H1 (cell line): Measurements from ENCODE around the gene ARHGEF28. TPM values are rescaled to one million over a fixed set of nuclear protein-coding genes. Genes with fewer than 3 reads are reported as not detected.

ENCODE experiments used
- CTCF ChIA-PET: fragments of 300-600 bp; sonication (Branson Sonifier 250); formaldehyde crosslinking; loops from one replicate; lab custom pipeline; 2021; ENCODE audit not compliant: partially characterized antibody; lab: Charles Lee
- POLR2A ChIA-PET: fragments of 300-600 bp; sonication (Branson Sonifier 250); formaldehyde crosslinking; loops from one replicate; lab custom pipeline; 2021; ENCODE audit warnings: inconsistent platforms; ENCODE audit not compliant: partially characterized antibody; lab: Charles Lee
- DNase-seq, 2 experiments: peaks; one replicate each; pipeline versions ENCODE4 v3.0.0 to v3.0.0-alpha.2; 2010 to 2022; ENCODE audit warnings: low spot score in 2 of 2, low read depth in 1 of 2, mixed read lengths in 1 of 2
- FAIRE-seq: peaks from 2 replicates; lab custom pipeline; 2011; peaks lifted over from hg19 to GRCh38; lab: Jason Lieb, UNC
- H2AFZ ChIP-seq: 2 replicates; pipeline ENCODE4 v1.8.1; 2012; ENCODE audit warnings: low read length, inconsistent platforms
- H2AK5ac ChIP-seq: 2 replicates; pipeline ENCODE4 v1.6.1; 2013; ENCODE audit warnings: low read depth, low read length
- H2BK120ac ChIP-seq: replicated peaks from 2 replicates; pipeline ENCODE3; 2013; ENCODE audit warnings: low read depth, low read length, inconsistent platforms
- H2BK12ac ChIP-seq: 2 replicates; pipeline ENCODE4 v1.6.1; 2013; ENCODE audit warnings: low read depth, low read length
- H2BK15ac ChIP-seq: 2 replicates; pipeline ENCODE4 v1.6.1; 2013; ENCODE audit warnings: low read length
- H2BK20ac ChIP-seq: 2 replicates; pipeline ENCODE4 v1.6.1; 2013; ENCODE audit warnings: low read length
- H2BK5ac ChIP-seq: 2 replicates; pipeline ENCODE4 v1.6.1; 2013; ENCODE audit warnings: low read depth, low read length
- H3K14ac ChIP-seq: 2 replicates; pipeline ENCODE4 v1.6.1; 2013; ENCODE audit warnings: inconsistent platforms; ENCODE audit not compliant: insufficient read length
- H3K18ac ChIP-seq: 2 replicates; pipeline ENCODE4 v1.6.1; 2013; ENCODE audit warnings: low read length; ENCODE audit errors: extremely low read depth
- H3K23ac ChIP-seq: 2 replicates; pipeline ENCODE4 v1.6.1; 2013; ENCODE audit warnings: inconsistent platforms; ENCODE audit not compliant: insufficient read length
- H3K23me2 ChIP-seq: 2 replicates; pipeline ENCODE4 v1.6.1; 2013; ENCODE audit warnings: low read depth, low read length
- H3K27ac ChIP-seq: 2 replicates; pipeline ENCODE4 v1.6.1; 2011; ENCODE audit warnings: low read depth, low read length, inconsistent platforms
- H3K27me3 ChIP-seq, 4 experiments: replicated peaks in 1 of 4; 1 replicate in 1 of 4; 2 replicates in 3 of 4; pipeline versions ENCODE4 v1.6.1 to v1.8.1; 2011 to 2013; ENCODE audit warnings: low read length in 3 of 4, mild to moderate bottlenecking in 3 of 4, inconsistent platforms in 2 of 4, mixed read lengths in 2 of 4, moderate library complexity in 1 of 4; ENCODE audit not compliant: control insufficient read depth in 3 of 4, insufficient read depth in 3 of 4; ENCODE audit errors: extremely low read depth in 1 of 4
- H3K36me3 ChIP-seq, 4 experiments: 2 replicates each; pipeline versions ENCODE4 v1.6.1 to v1.8.1; 2011 to 2013; ENCODE audit warnings: mild to moderate bottlenecking in 4 of 4, low read length in 3 of 4, moderate library complexity in 2 of 4, control low read depth in 1 of 4, inconsistent platforms in 1 of 4; ENCODE audit not compliant: insufficient read depth in 4 of 4, control insufficient read depth in 2 of 4
- H3K4ac ChIP-seq: replicated peaks from 2 replicates; pipeline ENCODE3; 2013; ENCODE audit warnings: low read length, low read depth, mixed read lengths, inconsistent platforms; ENCODE audit not compliant: insufficient read length
- H3K4me1 ChIP-seq, 4 experiments: replicated peaks in 1 of 4; 1 replicate in 1 of 4; 2 replicates in 3 of 4; pipeline versions ENCODE4 v1.6.1 to v1.8.1; 2011 to 2013; ENCODE audit warnings: low read length in 3 of 4, inconsistent platforms in 2 of 4, mixed read lengths in 1 of 4; ENCODE audit not compliant: insufficient read depth in 4 of 4, control insufficient read depth in 3 of 4
- H3K4me2 ChIP-seq, 2 experiments: 2 replicates each; pipeline versions ENCODE4 v1.6.1 to v1.8.1; 2011 to 2013; ENCODE audit warnings: low read depth in 2 of 2, low read length in 2 of 2, control low read depth in 1 of 2, inconsistent platforms in 1 of 2, mild to moderate bottlenecking in 1 of 2; ENCODE audit not compliant: insufficient read depth in 1 of 2
- H3K4me3 ChIP-seq, 4 experiments: fragments of 200-600, 300-600 bp in 1 of 4; sonication (generic), shearing (Covaris generic), sonication (Bioruptor Twin) in 1 of 4; 2 replicates each; pipeline versions ENCODE4 v1.5.1 to v1.8.1; 2011 to 2016; ENCODE audit warnings: low read length in 4 of 4, low read depth in 3 of 4, control low read depth in 2 of 4, inconsistent platforms in 2 of 4, mild to moderate bottlenecking in 2 of 4, mixed read lengths in 1 of 4, moderate library complexity in 1 of 4; ENCODE audit not compliant: insufficient read depth in 2 of 4; ENCODE audit errors: extremely low read depth in 1 of 4
- H3K56ac ChIP-seq: replicated peaks from 2 replicates; pipeline ENCODE3; 2013; ENCODE audit warnings: low read depth, mild to moderate bottlenecking, mixed read lengths, low read length, inconsistent platforms; ENCODE audit not compliant: insufficient read length
- H3K79me1 ChIP-seq: 2 replicates; pipeline ENCODE4 v1.6.1; 2013; ENCODE audit warnings: low read depth, low read length, control low read depth
- H3K79me2 ChIP-seq, 2 experiments: 2 replicates each; pipeline versions ENCODE4 v1.6.1 to v1.8.1; 2012 to 2013; ENCODE audit warnings: low read length in 2 of 2, mild to moderate bottlenecking in 2 of 2, inconsistent platforms in 1 of 2; ENCODE audit not compliant: insufficient read depth in 2 of 2, control insufficient read depth in 1 of 2
- H3K9ac ChIP-seq, 4 experiments: replicated peaks in 1 of 4; 1 replicate in 1 of 4; 2 replicates in 3 of 4; pipeline versions ENCODE4 v1.6.1 to v1.8.1; 2011 to 2013; ENCODE audit warnings: low read depth in 3 of 4, low read length in 3 of 4, control low read depth in 2 of 4, mild to moderate bottlenecking in 2 of 4, moderate library complexity in 2 of 4, inconsistent platforms in 1 of 4; ENCODE audit errors: extremely low read depth in 1 of 4
- H3K9me3 ChIP-seq, 2 experiments: 2 replicates each; pipeline versions ENCODE4 v1.6.1 to v1.8.1; 2012 to 2013; ENCODE audit warnings: mild to moderate bottlenecking in 2 of 2, moderate library complexity in 2 of 2, control low read depth in 1 of 2, inconsistent platforms in 1 of 2, low read depth in 1 of 2, low read length in 1 of 2, mixed read lengths in 1 of 2; ENCODE audit not compliant: insufficient read depth in 2 of 2
- H4K20me1 ChIP-seq, 2 experiments: replicated peaks in 1 of 2; 2 replicates each; pipeline versions ENCODE3 to v1.8.1; 2011 to 2013; ENCODE audit warnings: inconsistent platforms in 2 of 2, low read length in 2 of 2, mild to moderate bottlenecking in 1 of 2; ENCODE audit not compliant: insufficient read depth in 2 of 2, control insufficient read depth in 1 of 2
- H4K5ac ChIP-seq: 2 replicates; pipeline ENCODE4 v1.6.1; 2013; ENCODE audit warnings: low read length, low read depth, mixed read lengths, inconsistent platforms; ENCODE audit not compliant: insufficient read length
- H4K8ac ChIP-seq: 2 replicates; pipeline ENCODE4 v1.8.0; 2013; ENCODE audit warnings: mild to moderate bottlenecking, moderate library complexity, low read length, inconsistent platforms; ENCODE audit not compliant: insufficient read depth; ENCODE audit errors: extremely low read depth
- H4K91ac ChIP-seq: replicated peaks from 2 replicates; pipeline ENCODE3; 2013; ENCODE audit warnings: low read length, mixed read lengths, inconsistent platforms; ENCODE audit not compliant: insufficient read length
- BACH1 ChIP-seq: IDR thresholded peaks from 2 replicates; pipeline ENCODE4 v1.6.1; 2012; ENCODE audit warnings: low read length, improper control_type of control experiment
- GABPA ChIP-seq: IDR thresholded peaks from 2 replicates; pipeline ENCODE4 v1.6.1; 2011; ENCODE audit warnings: mild to moderate bottlenecking, low read length, moderate library complexity, borderline replicate concordance; ENCODE audit not compliant: insufficient read depth
- WGBS, 2 experiments: shearing (Covaris generic) in 1 of 2; methylation state at CpG; one replicate each; pipeline versions ENCODE4 v1.1.6 to v1.1.7; 2013 to 2015; ENCODE audit warnings: low lambda C conversion rate in 2 of 2, mixed read lengths in 2 of 2, inconsistent platforms in 1 of 2, low coverage in 1 of 2, missing lambda C conversion rate in 1 of 2; ENCODE audit not compliant: insufficient replicate concordance in 2 of 2, insufficient coverage in 1 of 2, insufficient read length in 1 of 2; ENCODE audit errors: extremely low coverage in 1 of 2, missing lambda C conversion rate in 1 of 2; 5-methylcytosine and 5-hydroxymethylcytosine counted together
- polyA plus RNA-seq, 7 experiments: library from polyadenylated mRNA; depleted of rRNA in 3 of 7; stranded (reverse) in 5 of 7; unstranded in 2 of 7; fragments of >200 nt in 5 of 7; fragments of 200-250 nt in 2 of 7; gene quantifications; 1 replicate in 5 of 7; 2 replicates in 1 of 7; 4 replicates in 1 of 7; pipeline versions ENCODE4 v1.2.1 to v1.2.3, GENCODE V29; 2011 to 2013; ENCODE audit warnings: missing spikeins in 2 of 7, mixed read lengths in 2 of 7
- total RNA-seq: library from RNA; stranded (reverse); fragmentation: NEBNext Ultra II Directional; extraction: Animal tissue kit (Norgen Biotek cat#: 25700); gene quantifications from 2 replicates; pipeline ENCODE4 v1.2.1, GENCODE V29; 2021
- TF ChIP-seq, protein P1 (sequence below), 3 experiments: IDR thresholded peaks; 1 replicate in 2 of 3; 2 replicates in 1 of 3; pipeline versions ENCODE4 v1.5.1 to v1.6.1; 2011; ENCODE audit warnings: low read length in 3 of 3, mild to moderate bottlenecking in 3 of 3, inconsistent platforms in 2 of 3, low read depth in 1 of 3, moderate library complexity in 1 of 3; ENCODE audit not compliant: insufficient read depth in 1 of 3; ENCODE audit errors: control extremely low read depth in 1 of 3

The ARHGEF28 gene
- total and polyA plus RNA-seq, 2 of the 8 experiments (the other 6 are each of a cell fraction or from before 2014, with no cell fraction given), result 0.33 to 1.0 TPM

- Histone ChIP-seq H3K4ac (no peak overlapping the region), H2BK20ac (no peak overlapping the region), H3K27me3 (no peaks in the 10 kb centered on the region; a peak in 1 of 7 replicates), H2BK120ac (no peak overlapping the region), H4K5ac (no peak overlapping the region), H3K79me2 (no peaks in the 10 kb centered on the region), H3K27ac (no peak overlapping the region), H3K23ac (no peak overlapping the region), H2BK12ac (no peak overlapping the region), H4K20me1 (no peaks in the 10 kb centered on the region)
- POLR2A ChIA-PET, result no interaction called here
- no peak for FAIRE-seq
- no peak for TF ChIP-seq BACH1
- no peak for TF ChIP-seq GABPA
- TF ChIP-seq, protein P1, sequence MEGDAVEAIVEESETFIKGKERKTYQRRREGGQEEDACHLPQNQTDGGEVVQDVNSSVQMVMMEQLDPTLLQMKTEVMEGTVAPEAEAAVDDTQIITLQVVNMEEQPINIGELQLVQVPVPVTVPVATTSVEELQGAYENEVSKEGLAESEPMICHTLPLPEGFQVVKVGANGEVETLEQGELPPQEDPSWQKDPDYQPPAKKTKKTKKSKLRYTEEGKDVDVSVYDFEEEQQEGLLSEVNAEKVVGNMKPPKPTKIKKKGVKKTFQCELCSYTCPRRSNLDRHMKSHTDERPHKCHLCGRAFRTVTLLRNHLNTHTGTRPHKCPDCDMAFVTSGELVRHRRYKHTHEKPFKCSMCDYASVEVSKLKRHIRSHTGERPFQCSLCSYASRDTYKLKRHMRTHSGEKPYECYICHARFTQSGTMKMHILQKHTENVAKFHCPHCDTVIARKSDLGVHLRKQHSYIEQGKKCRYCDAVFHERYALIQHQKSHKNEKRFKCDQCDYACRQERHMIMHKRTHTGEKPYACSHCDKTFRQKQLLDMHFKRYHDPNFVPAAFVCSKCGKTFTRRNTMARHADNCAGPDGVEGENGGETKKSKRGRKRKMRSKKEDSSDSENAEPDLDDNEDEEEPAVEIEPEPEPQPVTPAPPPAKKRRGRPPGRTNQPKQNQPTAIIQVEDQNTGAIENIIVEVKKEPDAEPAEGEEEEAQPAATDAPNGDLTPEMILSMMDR (IDR thresholded peaks at IDR 0.05; ENCODE audit: control extremely low read depth in 1 of 3, insufficient read depth in 1 of 3, low read depth in 1 of 3, low read length in 3 of 3), result no peak
- TF ChIP-seq, all 59 proteins: peak for 0
- Histone ChIP-seq H4K91ac (no peak overlapping the region), H4K8ac (no peak overlapping the region), H2BK15ac (no peak overlapping the region), H3K18ac (no peak overlapping the region), H3K56ac (no peak overlapping the region), H3K14ac (no peak overlapping the region), H3K23me2 (no peaks in the 10 kb centered on the region), H2AFZ (no peak overlapping the region; the same call in 1 of the 2 replicates), H3K4me1 (no peaks in the 10 kb centered on the region), H2AK5ac (no peak overlapping the region), H2BK5ac (no peak overlapping the region), H3K4me3 (no peak overlapping the region), H3K36me3 (no peaks in the 10 kb centered on the region), H3K9me3 (no peaks in the 10 kb centered on the region), H3K4me2 (no peak overlapping the region), H3K9ac (no peak overlapping the region), H3K79me1 (no peaks in the 10 kb centered on the region)
- WGBS, 2 experiments, result 96% methylated on average over 1 of the region's 1 CpG; no CpG with 5 or more reads in 1 of the 2 experiments
- no peak for DNase-seq
- CTCF ChIA-PET, result interaction anchor here (1.2 kb wide), 1 partner anchor 81 kb away, joined by 3 read pairs; no protein-coding TSS in a partner anchor
Observed at GRCh38 chr5:73983644-73984043, 357.6 kb downstream of the ARHGEF28 start.
